HG02970 (cell line): ENCODE measurements around the gene HRH2.
"Not testable (repeated sequence)": the region's sequence is repeated elsewhere in the genome, so short reads cannot be mapped to it uniquely, and the experiment has no call there.

Experiments used
- ATAC-seq: cut with Tn5 transposase; IDR thresholded peaks from one replicate; pipeline ENCODE4 v1.9.1; 2021; ENCODE audit warnings: mild to moderate bottlenecking, moderate library complexity, moderate number of reproducible peaks; ENCODE audit not compliant: unreplicated experiment, low FRiP score

HRH2 gene

GRCh38 chr5:175642998-175643397 lies 14.9 kb upstream of the HRH2 start:
- ATAC-seq, result no peak

- no peak for ATAC-seq
Measured at GRCh38 chr5:175646251-175646650, 11.6 kb upstream of the HRH2 start.

GRCh38 chr5:175649967-175650366 lies 7.9 kb upstream of the HRH2 start:
- no peak for ATAC-seq

GRCh38 chr5:175650430-175651205 lies 7.3 kb upstream of the HRH2 start:
- ATAC-seq, result not testable (repeated sequence)

GRCh38 chr5:175652741-175653663 lies 4.9 kb upstream of the HRH2 start:
- ATAC-seq, result no peak

- ATAC-seq, result no peak
Measured at GRCh38 chr5:175653763-175654162, 4.1 kb upstream of the HRH2 start.

- no peak for ATAC-seq
Measured at GRCh38 chr5:175654339-175654738, 3.5 kb upstream of the HRH2 start.

- ATAC-seq, result no peak
Measured at GRCh38 chr5:175654807-175655206, 3.1 kb upstream of the HRH2 start.

- no peak for ATAC-seq
Measured at GRCh38 chr5:175655411-175655810, 2.5 kb upstream of the HRH2 start.

GRCh38 chr5:175656966-175657365 lies 905 bp upstream of the HRH2 start:
- ATAC-seq, result no peak

- ATAC-seq, result no peak
Measured at GRCh38 chr5:175658299-175659145, 651 bp downstream of the HRH2 start.

GRCh38 chr5:175659546-175660253 lies 1.8 kb downstream of the HRH2 start:
- no peak for ATAC-seq

GRCh38 chr5:175663186-175664184 lies 5.6 kb downstream of the HRH2 start:
- ATAC-seq, result no peak

GRCh38 chr5:175664723-175665122 lies 6.9 kb downstream of the HRH2 start:
- no peak for ATAC-seq

GRCh38 chr5:175666216-175666615 lies 8.3 kb downstream of the HRH2 start:
- no peak for ATAC-seq

- no peak for ATAC-seq
Measured at GRCh38 chr5:175668006-175668405, 10.1 kb downstream of the HRH2 start.

GRCh38 chr5:175670372-175670771 lies 12.5 kb downstream of the HRH2 start:
- no peak for ATAC-seq

- no peak for ATAC-seq
Measured at GRCh38 chr5:175671013-175671412, 13.1 kb downstream of the HRH2 start.
